GM21529 (cell line): ENCODE measurements around the gene UPF2.
"Not testable (repeated sequence)": the region's sequence is repeated elsewhere in the genome, so short reads cannot be mapped to it uniquely, and the experiment has no call there.

Experiments used
- ATAC-seq: cut with Tn5 transposase; IDR thresholded peaks from one replicate; pipeline ENCODE4 v1.9.1; 2021; ENCODE audit not compliant: unreplicated experiment

Gene UPF2

DNA sequence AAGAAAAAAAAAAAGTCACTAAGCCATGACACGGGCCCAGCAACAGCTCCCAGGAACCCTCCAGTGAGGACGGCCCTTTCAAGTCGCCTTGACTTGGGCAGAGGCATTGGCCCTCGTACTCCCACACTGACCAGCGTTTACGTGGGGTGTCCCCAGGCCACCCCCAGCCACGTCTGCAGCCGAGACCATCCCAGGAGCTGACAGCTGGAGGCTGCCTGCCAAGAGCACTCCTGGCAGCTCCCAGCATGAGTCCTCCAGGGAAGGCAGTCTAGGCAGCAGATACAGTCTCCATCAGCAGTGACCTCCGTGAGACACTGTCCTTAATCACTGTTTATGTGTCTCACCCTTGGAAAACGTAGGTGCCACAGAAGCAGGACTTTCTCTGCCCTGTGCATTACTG is 133.0 kb downstream of the UPF2 start:
- ATAC-seq, result no peak

DNA sequence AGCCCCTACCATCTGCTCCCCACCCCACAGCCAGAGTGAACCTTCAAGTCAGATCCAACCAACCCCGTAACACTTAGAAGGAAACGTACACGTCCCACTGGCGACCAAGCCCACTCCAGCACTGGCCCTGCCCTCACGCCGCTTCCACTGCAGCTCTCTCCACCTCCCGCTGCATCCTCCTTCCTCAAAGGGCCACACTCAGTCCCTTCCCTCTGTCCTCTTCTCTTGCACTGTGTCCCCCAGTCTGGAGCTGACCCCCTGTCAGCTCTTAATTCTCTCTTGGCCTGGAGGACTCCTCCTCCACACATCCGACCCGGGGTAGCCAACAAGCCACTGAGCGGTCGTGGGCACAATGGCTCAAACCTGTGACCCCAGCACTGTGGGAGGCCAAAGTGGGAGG is 133.6 kb downstream of the UPF2 start:
- no peak for ATAC-seq

DNA sequence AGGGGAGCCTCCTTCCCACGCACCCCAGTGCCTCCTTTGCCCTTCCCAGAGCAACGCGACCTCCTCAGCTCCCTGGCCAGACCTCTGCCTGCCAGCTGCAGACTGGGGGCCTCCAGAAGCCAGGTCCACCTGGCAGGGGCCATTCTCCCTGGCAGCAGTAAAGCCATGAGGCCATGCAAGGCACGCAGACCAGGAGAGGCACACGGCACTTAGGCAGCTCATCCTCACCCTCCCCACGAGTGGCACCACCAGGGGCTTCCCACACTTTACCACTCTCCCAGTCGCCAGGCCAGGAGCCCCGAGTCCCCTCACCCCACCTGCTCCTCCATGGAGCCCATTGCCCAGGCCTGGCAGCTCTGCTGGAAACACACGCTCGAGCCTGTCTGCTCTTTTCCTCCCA is 134.1 kb downstream of the UPF2 start:
- ATAC-seq, result no peak

DNA sequence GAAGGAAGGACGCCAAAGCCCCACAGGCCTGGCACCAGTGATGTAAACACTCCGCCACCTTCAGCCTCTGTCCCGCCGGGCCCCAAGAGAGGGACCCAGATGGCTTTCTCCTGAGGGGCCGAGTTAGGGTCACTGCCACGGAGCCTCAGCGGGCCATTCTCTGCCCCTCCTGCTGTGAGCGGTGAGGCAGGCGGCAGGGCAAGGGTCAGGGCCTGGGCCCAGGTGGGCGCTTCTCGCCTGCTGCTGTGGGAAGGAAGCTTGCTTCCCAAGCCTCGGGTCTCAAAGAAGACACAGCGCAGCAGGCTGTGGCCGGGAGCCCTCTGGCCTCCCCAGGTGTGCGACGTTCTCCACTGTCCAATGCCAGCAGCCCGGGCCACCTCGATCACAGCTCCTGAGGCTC is 134.7 kb downstream of the UPF2 start:
- ATAC-seq, result no peak

DNA sequence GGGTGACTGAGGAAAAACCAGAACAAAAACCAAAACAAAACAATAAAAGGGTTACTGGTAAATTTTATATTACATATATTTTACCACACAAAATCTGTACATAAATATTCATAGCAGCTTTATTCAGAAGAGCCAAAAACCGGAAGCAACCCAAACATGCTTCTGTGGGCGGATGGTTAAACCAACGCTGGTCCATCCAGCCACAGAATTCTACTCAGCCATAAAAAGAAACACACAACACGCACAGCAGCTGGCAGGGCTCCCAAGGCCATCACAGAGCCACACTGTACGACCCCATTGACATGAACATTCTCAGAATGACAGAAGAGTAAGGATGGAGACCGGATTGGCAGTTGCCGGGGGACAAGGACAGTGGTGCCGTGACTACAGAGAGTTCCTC is 135.9 kb downstream of the UPF2 start:
- ATAC-seq, result no peak

DNA sequence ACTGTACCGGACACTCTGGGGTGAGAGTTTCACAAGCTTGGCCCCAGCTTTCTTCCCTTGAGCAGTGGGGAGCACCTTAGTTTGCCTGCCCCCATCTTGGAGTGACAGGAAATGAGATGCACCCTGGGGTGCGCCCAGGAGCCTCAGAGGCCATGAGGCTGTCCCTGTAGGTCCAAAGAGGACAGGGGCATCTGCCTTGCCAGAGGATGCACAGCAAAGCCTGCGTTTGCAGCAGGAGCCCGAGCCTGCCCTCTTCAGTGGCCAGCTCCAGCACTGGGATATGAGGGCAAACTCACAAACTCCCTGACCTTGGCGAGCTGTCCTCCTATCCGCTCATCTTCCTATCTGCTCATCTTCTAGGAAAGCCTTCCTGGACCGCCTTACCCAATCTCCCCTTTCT is 140.0 kb downstream of the UPF2 start:
- ATAC-seq, result no peak

DNA sequence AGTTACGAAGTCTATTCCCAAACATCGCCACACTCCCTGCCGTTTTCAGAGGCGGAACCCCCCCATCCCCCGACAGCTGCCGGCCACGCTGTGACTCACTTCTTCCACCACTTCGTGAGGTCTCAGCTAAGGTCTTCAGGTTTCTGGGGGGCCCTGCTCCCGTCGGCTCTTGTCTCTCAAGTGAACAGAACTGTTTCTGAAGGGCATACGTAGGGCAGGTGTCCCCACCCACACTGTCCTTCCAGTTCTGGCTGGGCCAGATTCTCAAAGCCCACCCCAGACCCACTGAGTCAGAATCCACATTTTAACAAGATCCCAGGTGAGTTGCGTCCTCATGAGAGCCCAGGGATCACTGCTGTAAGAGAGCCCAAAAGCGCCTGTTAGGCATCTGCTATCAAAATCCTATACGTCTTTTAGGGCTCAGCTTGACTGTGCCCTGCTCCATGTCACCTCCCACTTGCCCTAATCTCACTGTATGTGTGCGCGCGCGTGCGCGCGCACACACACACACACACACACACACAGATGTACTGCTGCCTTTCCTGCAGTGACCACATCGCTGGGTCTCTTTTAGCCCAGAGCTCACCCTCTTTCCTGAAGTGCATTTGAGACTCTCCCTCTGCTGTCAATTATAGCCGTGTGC is 140.7 kb downstream of the UPF2 start:
- no peak for ATAC-seq

DNA sequence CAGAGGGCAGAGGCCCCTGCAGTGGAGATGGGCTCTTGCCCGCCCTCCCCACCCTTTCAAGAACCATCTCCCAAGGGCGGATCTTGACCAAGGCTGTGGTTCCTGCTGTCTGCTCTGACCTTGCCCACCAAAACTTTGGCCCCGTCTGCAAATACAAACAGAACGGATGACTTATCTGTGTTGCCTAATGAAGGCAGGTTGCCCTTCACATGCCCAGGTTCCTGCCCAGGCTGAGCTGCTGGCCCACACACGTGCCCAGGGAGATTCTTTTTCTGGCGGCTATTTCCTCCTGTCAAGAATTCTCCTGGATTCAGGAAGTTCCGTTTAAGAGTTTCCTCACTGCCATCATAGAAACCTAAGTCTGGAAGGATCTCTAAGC is 141.2 kb downstream of the UPF2 start:
- no peak for ATAC-seq

DNA sequence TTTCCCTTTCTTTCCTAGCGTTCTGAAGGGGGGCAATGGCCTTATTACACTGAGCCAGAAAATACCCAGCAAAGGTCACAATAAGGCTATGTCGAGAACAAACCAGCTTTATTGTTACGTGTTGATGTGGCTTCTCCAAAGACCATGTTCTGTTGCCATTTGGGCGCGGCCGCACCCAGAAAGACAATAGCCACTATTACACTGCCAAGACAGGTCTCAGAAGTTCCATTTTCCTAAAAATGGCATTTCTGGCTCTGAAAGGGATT is 141.6 kb downstream of the UPF2 start:
- ATAC-seq, result no peak

DNA sequence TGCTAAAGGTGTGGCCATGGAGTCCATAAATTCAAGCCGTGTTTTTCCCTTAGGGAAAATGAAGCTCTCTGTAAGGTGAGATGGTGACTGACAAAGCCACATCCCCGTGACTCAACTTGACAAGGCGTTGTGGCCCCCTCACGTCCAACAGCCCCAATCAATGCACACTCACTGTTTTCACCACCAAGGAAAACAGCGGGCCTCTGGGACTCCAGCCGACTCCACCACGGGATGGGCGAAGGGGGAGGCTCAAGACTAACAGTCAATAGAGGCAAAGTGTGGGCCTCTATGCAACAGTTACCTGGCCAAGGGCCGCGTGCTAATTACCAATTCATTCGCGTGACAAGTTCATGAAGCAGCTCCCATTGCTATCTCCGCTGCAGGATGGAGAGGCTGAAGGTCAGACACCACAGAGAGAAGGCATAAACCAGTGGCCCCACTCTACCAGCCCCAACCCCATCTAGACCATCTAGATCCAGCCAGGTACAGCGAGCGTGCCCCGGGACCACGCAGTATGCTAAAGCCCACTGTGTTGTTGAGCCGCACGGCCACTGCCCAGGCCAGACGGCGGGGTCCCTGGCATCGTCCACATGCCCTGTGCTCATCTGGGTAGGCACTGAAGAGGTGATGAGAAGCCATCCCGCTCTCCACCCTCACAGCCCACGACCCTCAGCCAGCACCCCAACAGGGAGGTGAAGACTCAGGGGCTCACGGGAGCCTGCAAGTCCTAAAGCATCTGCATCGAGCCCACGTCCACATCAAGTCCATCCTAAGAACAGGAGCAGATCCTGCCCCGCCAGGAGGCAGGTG is 143.3 kb downstream of the UPF2 start:
- no peak for ATAC-seq

DNA sequence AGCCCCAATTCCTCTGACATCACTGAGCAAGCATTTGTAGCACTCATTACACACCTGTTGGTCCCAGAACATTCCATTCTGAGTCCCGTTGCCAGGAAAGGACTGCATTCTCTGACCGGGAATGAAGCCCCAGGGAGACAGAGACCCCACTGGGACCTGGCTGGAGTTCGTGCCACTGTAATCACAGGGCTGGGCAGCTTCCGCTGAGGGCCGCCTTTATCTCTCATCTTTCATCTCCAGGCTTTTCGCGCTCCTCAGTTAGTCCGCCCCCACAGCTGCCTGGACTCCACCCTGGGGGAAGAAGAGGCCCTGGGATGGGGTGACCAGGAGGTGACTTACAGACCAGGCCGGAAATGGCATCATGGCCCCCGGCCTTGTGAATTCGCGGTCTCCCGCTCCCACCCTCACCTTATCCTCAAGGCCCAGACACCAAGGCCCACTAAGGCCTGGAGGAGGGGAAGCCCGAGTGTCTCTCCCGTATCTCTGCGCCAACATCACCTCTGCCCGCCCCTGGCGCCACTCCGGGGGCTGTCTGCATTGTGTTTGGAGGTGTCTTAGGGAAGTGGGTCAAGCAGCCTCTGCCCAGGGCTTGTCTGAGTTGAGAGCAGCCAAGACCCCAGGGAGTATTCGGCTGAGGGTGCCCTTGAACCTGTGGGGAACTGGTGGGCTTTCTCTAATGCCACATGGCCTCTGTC is 144.1 kb downstream of the UPF2 start:
- ATAC-seq, result no peak

DNA sequence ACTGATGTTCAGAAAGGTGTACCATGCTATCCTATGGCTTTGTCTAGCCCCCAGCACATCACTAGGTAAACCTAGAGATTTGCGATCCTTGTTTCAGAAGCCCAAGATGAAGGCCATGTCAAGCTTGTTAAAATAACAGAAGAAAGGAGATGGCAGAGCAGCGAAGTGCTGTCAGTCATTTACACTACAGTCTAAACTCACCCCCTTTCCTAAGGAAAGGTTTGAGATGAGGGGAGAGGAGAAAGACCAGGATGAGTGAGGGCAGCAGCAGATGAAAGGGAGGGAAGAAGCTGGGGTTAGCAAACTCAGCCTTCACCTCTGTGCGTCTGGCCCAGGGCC is 144.6 kb downstream of the UPF2 start:
- no peak for ATAC-seq

DNA sequence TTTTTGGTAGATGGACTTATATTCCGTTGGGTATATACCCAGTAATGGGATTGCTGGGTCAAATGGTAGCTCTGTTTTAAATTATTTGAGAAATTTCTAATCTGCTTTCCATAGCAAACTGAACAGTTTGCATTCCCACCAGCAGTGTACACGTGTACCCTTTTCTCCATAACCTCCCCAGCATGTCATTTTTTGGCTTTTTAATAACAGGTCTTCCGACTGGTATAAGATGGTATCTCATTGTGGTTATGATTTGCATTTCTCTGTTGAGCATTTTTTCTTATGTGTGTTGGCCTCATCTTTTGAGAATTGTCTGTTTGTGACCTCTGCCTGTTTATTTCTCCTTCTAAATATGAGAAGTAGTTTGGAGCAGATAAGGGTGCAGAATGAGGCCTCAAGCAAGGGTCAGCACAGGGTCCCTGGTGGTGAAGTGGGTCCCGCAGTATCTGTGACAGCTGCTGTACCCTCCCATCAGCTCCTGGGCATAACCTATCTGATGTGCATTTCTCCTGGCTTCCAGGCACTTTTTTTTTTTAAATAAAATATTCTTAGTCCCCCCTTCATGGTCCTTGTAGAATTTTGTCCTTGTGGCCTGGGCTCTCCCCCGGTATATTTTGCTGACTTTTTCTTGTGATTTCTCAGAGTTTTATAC is 145.9 kb downstream of the UPF2 start:
- no peak for ATAC-seq

DNA sequence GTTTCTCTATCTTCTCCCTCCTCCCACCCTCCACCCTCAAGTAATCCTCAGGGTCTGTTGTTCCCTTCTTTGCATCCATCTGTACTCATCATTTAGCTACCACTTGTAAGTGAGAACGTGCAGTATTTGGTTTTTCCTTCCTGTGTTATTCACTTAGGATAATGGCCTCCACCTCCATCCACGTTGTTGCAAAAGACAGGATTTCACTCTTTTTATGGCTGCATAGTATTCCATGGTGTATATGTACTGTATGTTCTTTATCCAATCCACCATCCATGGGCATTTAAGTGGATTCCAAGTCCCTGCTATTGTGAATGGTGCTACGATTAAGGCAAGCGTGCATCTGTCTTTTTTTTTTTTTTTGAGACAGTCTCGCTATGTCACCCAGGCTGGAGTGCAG is 147.0 kb downstream of the UPF2 start:
- no peak for ATAC-seq

DNA sequence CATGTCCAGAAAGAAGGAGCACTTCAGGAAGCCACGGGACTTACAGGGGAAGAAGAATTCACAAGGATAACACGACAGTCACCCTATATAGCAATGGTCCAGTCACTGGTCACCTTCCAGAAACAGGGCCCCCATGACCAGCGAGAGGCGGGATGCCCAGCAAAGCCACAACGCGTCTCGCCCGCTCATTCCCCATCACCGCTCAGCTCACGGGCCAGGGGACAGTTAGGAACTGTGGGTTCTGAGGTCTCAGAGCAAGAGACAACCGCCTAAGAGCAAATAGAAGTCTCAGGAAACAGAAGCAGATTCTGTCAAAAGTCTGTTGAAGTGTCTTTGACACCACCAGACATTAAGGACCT is 147.5 kb downstream of the UPF2 start:
- no peak for ATAC-seq

DNA sequence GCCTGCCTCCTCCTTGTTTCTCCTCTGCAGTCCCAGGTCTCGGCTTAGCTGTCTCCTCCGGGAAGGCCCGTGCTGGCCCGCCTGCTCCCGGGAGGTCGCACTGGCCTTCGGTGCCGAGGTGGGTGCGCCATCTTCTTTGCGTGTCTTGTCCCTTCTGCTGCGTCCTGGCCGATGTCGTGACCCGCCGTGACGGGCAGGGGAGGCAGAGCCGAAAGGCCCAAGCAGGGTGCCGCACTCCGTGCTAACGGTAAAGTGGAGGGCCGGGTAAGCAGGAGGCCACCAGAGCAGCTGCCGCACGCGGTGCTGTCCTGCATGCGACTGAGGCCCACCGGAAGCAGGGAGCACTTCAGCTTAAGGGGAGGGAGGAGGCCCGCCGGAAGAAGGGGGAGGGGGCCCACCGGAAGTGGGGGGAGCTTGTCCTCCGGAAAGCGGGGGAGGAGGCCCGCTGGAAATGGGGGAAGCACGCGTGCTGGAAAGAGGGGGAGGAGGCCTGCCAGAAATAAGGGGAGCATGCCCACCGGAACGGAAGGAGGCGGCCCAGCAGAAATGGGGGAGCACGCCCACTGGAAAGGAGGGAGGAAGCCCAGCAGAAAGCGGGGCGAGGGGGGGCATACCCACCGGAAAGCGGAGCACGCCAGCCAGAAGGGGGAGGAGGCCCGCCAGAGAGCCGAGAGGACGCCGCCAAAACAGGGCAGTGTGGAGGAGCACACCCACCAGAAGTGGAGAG is 148.1 kb downstream of the UPF2 start:
- no peak for ATAC-seq

DNA sequence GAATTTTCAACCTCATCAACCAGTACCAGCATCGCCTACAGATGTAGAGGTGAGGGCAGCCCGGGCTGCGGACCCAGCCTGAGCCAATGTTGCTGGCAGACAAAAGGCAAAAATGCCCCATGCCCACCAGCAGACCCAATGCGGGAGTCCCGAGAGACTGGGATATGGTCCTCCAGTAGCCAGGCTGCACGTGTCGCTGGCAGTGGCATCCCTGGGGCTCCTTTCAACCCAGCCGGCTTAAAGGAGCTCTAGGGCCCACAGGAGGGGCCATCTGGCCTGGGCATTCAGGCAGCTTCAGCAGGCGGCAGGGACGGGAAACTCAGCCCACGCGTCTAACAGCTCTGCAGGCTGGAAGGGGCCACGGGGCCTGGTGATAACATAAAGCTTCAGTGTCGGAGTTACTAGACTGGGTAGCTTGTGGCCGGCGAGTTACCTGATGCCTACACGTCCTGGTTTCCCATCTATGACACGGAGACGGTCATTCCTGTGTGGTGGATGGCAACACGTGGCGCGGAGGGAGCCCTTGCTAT is 148.8 kb downstream of the UPF2 start:
- ATAC-seq, result no peak

DNA sequence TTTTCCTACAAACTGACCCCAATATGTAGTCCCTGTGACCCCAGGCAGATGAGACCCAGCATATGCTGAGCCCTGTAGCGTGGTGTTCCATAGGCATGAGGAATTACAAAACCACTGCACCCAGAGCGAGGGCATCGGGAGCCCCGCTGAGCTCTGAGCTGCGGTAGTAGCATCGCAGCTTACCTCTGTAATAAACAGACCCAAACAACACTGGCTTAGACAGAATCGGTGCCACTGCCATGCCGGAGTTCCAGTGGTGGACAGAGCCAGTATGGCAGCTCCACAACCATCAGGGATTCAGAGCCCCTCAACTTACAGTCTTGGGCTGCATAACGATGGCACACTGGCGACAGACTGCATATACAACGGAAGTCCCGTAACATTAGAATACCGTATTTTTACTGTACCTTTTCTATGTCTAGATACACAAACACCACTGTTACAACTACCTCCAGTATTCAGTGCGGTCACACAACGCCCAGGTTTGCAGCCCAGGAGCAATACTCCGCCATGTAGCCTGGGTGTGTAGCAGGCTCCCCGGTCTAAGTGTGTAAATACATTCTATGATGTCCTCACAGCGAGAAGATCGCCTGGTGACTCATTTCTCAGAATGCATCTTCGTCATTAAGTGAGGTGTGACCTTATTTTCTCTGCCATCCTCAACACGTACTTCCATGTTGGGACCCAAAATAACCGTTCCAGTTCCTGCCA is 150.7 kb downstream of the UPF2 start:
- no peak for ATAC-seq

DNA sequence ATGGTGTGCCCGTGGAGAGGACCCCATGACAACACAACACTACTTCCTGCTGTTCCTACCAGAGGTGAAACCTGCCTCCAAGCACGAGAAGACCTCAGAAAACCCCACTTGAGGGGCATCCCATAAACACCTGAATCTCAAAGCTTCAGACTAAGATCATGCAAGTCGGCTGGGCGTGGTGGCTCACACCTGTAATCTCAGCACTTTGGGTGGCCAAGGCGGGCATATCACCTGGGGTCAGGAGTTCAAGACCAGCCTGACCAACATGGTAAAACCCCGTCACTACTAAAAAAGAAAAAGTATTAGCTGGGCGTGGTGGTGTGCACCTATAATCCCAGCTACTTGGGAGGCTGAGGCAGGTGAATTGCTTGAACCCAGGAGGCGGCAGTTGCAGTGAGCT is 153.3 kb downstream of the UPF2 start:
- ATAC-seq, result not testable (repeated sequence)

DNA sequence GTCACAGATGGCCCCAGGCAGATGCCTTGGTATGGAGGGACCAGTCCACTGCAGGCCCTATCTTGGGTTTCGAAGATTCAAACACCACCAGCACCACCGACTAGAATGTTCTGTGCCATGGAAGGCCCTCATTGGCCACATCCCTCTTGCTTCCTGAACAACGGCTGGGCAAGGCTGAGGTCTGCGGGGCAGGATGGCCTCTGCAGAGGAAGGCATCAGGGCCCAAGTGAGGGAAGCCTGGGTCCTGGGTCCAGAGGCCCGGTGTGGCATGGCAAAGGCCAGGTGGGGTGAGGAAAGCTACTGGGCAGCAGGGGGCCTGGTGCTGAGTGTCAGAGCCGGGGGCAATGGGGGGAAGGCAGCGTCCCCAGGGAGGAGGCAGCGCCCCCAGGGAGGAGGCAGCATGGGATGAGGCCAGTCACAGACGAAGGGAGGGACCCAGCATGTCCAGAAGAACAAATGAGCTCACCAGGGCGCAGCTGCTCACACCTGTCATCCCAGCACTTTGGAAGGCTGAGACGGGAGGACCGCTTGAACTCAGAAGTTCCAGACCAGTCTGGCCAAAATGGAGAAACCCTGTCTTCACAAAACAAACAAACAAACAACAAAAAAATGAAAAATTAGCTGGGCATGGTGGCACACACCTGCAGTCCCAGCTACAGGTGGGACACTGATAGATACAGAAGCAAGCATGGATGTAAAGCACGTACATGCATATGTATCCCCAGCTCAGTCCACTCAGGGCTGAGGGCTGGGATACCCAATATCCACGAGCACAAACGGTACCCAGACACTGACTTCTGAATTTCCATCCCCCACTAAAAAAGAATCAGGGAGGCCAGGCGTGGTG is 155.0 kb downstream of the UPF2 start:
- ATAC-seq, result no peak
